Skeletal muscle tissue (tissue), 4 donors: ENCODE data around the gene SLC6A19. TPM values are rescaled to one million over a fixed set of nuclear protein-coding genes. Genes with fewer than 3 reads are reported as not detected.

ENCODE experiments used
- H3K27ac ChIP-seq: one replicate; pipeline ENCODE4 v1.7.0; 2013; ENCODE audit warnings: mild to moderate bottlenecking, low read depth, low read length, inconsistent platforms
- H3K27me3 ChIP-seq, 3 donors: one replicate each; pipeline ENCODE4 v1.7.0; 2013; ENCODE audit warnings: low read length in 3 of 3; ENCODE audit not compliant: control insufficient read depth in 3 of 3, insufficient read depth in 3 of 3
- H3K36me3 ChIP-seq, 3 donors: one replicate each; pipeline ENCODE4 v1.7.0; 2013; ENCODE audit warnings: low read length in 3 of 3; ENCODE audit not compliant: control insufficient read depth in 3 of 3, insufficient read depth in 3 of 3
- H3K4me1 ChIP-seq, 3 donors: one replicate each; pipeline ENCODE4 v1.7.0; 2013; ENCODE audit warnings: low read length in 3 of 3, mild to moderate bottlenecking in 3 of 3; ENCODE audit not compliant: control insufficient read depth in 3 of 3, insufficient read depth in 3 of 3
- H3K4me3 ChIP-seq, 3 donors: one replicate each; pipeline ENCODE4 v1.7.0; 2013; ENCODE audit warnings: low read length in 3 of 3
- H3K9ac ChIP-seq, 3 donors: one replicate each; pipeline ENCODE4 v1.7.0; 2013; ENCODE audit warnings: low read length in 3 of 3, mild to moderate bottlenecking in 3 of 3, moderate library complexity in 2 of 3, low read depth in 1 of 3
- H3K9me3 ChIP-seq, 3 donors: one replicate each; pipeline ENCODE4 v1.7.0; 2013; ENCODE audit warnings: low read length in 3 of 3; ENCODE audit not compliant: control insufficient read depth in 3 of 3
- total RNA-seq: library from RNA; depleted of rRNA; stranded (reverse); fragments of >200 nt; gene quantifications from one replicate; pipeline ENCODE4 v1.2.3, GENCODE V29; 2014
- donor health status: Osteomylitis.

The SLC6A19 gene
- total RNA-seq, 1 donor from 2014 or later, result under 0.01 TPM

DNA sequence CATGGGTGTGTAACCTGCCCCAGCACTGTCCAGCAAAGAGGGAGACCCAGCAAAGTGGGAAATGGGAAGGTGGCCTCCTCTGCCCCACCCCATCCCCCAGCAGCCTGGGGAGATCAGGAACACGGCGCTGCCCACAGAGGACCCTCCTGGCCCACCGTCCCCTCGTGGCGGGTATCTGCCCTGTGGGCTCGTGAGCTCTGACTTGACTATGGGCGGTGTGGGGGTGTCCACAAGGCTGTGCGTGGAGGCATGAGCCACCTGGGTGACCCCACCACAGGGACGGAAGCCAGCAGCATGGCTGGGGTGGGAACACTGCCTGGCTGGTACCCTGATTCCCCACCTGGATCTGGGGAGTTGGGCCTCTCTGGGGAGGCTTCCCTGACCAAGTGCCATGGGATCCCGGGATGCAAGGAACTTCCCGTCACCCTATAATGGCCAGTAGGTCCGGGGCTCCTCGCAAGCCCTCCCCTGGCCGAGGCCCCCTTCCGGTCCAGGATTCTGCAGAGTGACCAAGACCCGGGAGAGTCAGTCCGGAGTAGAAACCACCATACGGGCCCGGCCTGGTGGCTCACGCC lies 29.3 kb upstream of the SLC6A19 start:
- no peak overlapping the region for H3K4me3 ChIP-seq
- no peak overlapping the region for H3K9ac ChIP-seq
- peaks cover 5 to 9% (median 5%) of the 10 kb centered on the region in 3 donors for H3K4me1 ChIP-seq
- no peaks in the 10 kb centered on the region for H3K36me3 ChIP-seq
- peaks cover 22 to 40% (median 26%) of the 10 kb centered on the region in 3 donors for H3K27me3 ChIP-seq
- H3K27ac ChIP-seq, result no peak overlapping the region
- H3K9me3 ChIP-seq, result no peaks in the 10 kb centered on the region

DNA sequence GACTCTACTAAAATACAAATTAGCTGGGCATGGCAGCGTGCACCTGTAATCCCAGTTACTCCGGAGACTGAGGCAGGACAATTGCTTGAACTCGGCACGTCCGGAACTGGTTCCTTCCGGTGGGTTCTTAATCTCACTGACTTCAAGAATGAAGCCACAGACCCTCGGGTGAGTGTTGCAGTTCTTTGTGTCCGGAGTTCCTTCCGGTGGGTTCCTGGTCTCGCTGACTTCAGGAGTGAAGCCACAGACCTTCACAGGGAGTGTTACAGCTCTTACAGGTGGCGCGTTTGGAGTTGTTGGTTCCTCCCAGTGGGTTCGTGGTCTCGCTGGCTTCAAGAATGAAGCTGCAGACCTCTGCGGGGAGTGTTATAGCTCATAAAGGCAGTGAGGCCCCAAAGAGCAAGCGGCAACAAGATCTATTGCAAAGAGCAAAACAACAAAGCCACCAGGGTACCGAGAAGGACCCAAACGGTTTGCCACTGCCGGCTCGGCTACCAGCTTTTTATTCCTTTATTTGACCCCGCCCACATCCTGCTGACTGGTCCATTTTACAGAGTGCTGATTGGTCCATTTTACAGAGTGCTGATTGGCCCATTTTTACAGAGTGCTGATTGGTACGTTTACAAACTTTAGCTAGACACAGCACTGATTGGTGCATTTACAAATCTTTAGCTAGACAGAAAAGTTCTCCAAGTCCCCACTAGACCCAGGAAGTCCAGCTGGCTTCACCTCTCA lies 28.6 kb upstream of the SLC6A19 start:
- no peaks in the 10 kb centered on the region for H3K36me3 ChIP-seq
- H3K9ac ChIP-seq, result no peak overlapping the region
- no peaks in the 10 kb centered on the region for H3K9me3 ChIP-seq
- no peak overlapping the region for H3K4me3 ChIP-seq
- H3K27me3 ChIP-seq, result peaks cover 15 to 36% (median 19%) of the 10 kb centered on the region in 3 donors
- H3K4me1 ChIP-seq, result peaks cover 3 to 6% (median 3%) of the 10 kb centered on the region in 3 donors
- no peak overlapping the region for H3K27ac ChIP-seq

DNA sequence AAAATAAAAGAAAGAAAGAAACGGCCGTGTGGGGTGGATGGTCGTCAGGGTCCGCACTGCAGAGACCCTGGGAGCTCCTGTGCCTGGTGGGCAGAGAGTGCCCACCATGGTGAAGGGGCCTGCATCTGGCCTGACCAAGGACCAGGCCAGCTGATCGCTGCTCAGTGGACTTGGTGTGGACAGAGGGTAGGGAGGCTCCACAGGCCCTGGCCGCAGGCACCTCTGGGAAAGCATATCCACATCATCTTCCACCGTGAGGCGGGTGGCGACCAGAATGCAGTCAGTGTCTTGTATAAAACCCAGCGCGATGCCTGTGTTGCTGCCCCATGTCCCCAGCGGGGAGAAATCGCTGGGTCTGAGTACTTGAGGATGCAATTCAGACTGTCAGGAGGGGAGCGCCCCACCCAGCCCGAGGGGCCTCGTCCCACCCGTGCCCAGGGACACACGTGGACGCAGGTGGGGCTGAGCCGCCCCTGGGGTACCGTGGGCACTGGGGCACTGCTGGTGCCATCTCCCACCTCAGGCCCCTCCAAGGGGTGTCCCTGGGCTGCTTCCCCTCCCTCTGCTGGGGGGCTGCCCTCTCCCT lies 27.8 kb upstream of the SLC6A19 start:
- Histone ChIP-seq H3K27me3 (peaks cover 9 to 30% (median 15%) of the 10 kb centered on the region in 3 donors), H3K36me3 (no peaks in the 10 kb centered on the region), H3K27ac (no peak overlapping the region)

DNA sequence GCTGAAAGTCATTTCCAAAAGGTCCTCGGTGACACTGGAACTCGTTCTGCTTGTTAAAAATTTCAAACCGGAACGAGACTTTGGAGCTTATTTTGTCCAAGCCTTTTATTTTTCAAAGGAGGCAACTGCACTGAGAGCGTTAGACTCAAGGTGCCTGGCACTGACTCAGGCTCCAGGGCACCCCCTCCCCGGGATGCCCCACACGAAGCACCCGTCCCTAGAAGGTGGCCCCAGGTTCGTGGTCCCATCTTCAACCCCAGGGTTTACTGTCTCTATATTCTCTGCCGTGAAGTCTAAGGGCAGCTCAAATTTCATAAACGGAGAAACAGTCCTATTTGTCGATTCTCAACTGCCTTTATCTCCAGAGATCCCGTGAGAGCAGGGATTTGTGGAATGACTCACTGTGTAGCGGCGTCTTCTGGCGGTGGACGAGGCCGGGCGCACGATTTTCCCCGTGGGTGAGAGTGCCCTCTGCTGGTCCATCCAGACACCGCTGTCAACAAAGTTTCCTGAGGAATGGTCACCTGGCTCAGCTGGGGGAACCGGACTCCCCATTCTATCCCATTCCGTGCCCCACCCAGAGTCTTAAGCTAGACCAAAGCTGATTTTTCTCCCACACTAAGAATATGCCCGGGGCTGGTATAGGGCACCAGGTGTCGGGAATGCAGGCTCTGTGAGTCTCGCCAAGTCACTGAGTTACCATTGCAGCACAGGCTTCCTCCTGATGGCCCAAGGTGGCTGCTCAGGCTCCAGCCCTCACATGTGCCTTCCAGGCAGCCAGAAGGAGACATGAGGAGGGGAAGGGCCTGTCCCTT lies 27.1 kb upstream of the SLC6A19 start:
- no peaks in the 10 kb centered on the region for H3K36me3 ChIP-seq
- peaks cover 3 to 23% (median 12%) of the 10 kb centered on the region in 3 donors for H3K27me3 ChIP-seq
- no peak overlapping the region for H3K9ac ChIP-seq
- H3K4me1 ChIP-seq, result no peaks in the 10 kb centered on the region
- no peak overlapping the region for H3K4me3 ChIP-seq
- H3K27ac ChIP-seq, result no peak overlapping the region
- no peaks in the 10 kb centered on the region for H3K9me3 ChIP-seq

More for the DNA sequence above, 27.8 kb upstream of the SLC6A19 start:
- H3K9me3 ChIP-seq, result no peaks in the 10 kb centered on the region
- no peaks in the 10 kb centered on the region for H3K4me1 ChIP-seq
- no peak overlapping the region for H3K4me3 ChIP-seq
- no peak overlapping the region for H3K9ac ChIP-seq

- Histone ChIP-seq H3K27me3 (peaks cover 0 to 17% (median 9%) of the 10 kb centered on the region in 3 donors), H3K9me3 (no peaks in the 10 kb centered on the region), H3K36me3 (no peaks in the 10 kb centered on the region), H3K4me1 (no peaks in the 10 kb centered on the region), H3K9ac (no peak overlapping the region), H3K27ac (no peak overlapping the region), H3K4me3 (no peak overlapping the region)
These were observed 26.4 kb upstream of the SLC6A19 start for GRCh38 chr5:1175015-1175414.

GRCh38 chr5:1175801-1176472 lies 25.5 kb upstream of the SLC6A19 start:
- H3K27me3 ChIP-seq, result peaks cover 0 to 21% (median 9%) of the 10 kb centered on the region in 3 donors
- H3K4me3 ChIP-seq, result no peak overlapping the region
- H3K27ac ChIP-seq, result no peak overlapping the region
- no peaks in the 10 kb centered on the region for H3K4me1 ChIP-seq
- no peaks in the 10 kb centered on the region for H3K36me3 ChIP-seq
- H3K9ac ChIP-seq, result no peak overlapping the region
- no peaks in the 10 kb centered on the region for H3K9me3 ChIP-seq

GRCh38 chr5:1176473-1177391 lies 24.7 kb upstream of the SLC6A19 start:
- Histone ChIP-seq H3K9ac (no peak overlapping the region), H3K27ac (no peak overlapping the region), H3K4me3 (no peak overlapping the region), H3K4me1 (no peaks in the 10 kb centered on the region), H3K9me3 (no peaks in the 10 kb centered on the region), H3K27me3 (peaks cover 0 to 21% (median 14%) of the 10 kb centered on the region in 3 donors), H3K36me3 (no peaks in the 10 kb centered on the region)

DNA sequence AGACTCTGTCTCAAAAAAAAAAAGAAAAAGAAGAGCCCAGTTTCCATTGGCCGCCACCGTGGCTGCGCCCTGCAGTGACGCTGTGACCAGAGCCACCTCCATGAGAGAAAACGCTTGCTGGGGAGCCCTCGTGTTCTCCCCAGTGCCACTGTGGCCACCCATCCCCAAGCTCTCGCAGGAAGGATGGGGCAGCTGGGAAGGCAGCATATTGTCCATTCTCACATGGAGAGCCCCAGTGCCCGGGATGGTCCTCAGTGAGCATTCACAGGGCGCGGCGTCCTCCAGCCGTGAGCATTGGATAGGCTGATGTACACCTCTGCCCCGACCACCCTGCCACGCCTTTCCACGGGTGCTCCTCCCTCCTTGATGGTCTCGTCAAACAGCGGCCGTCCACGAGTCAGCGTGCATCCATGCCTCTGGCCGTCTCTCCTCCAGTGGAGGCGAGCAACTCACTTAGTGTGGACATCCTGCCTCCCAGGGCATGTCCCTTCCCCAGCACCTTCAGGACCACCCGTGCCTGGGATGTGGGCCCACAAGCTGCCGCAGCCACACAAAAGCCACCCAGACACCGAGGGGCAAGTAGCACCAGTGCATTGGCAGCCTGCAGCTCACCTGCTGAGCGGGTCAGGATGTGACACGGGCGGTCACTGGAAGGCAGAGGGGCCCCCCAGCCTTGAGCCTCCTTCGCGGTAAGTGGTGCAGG lies 23.4 kb upstream of the SLC6A19 start:
- H3K36me3 ChIP-seq, result no peaks in the 10 kb centered on the region
- no peaks in the 10 kb centered on the region for H3K9me3 ChIP-seq
- no peak overlapping the region for H3K4me3 ChIP-seq
- no peak overlapping the region for H3K27ac ChIP-seq
- no peak overlapping the region for H3K9ac ChIP-seq
- H3K4me1 ChIP-seq, result no peaks in the 10 kb centered on the region
- H3K27me3 ChIP-seq, result peaks cover 0 to 21% (median 15%) of the 10 kb centered on the region in 3 donors
